Lung microvascular endothelial cell (primary cell): ENCODE data around the gene NT5C2. TPM values are rescaled to one million over a fixed set of nuclear protein-coding genes. Genes with fewer than 3 reads are reported as not detected.
"Not testable (repeated sequence)": the region's sequence is repeated elsewhere in the genome, so short reads cannot be mapped to it uniquely, and the experiment has no call there.

Experiments used
- DNase-seq, 2 donors: peaks; one replicate each; pipeline versions ENCODE4 v3.0.0 to v3.0.0-alpha.2; 2010; ENCODE audit warnings: low read depth in 2 of 2
- total RNA-seq: library from RNA; depleted of rRNA; stranded (reverse); fragments of >200 nt; gene quantifications from 2 replicates; pipeline ENCODE4 v1.2.1, GENCODE V29; 2014

The NT5C2 gene
- total RNA-seq = 40.3 and 54.4 TPM in 2 replicates

GRCh38 chr10:103193107-103193819, at the start of gene NT5C2:
Gene NT5C2 (minus strand): TSS chr10:103193272. CDS start chr10:103174958, 18,314 bp downstream.
- DNase-seq = peak; percentile 83 to 88

DNA sequence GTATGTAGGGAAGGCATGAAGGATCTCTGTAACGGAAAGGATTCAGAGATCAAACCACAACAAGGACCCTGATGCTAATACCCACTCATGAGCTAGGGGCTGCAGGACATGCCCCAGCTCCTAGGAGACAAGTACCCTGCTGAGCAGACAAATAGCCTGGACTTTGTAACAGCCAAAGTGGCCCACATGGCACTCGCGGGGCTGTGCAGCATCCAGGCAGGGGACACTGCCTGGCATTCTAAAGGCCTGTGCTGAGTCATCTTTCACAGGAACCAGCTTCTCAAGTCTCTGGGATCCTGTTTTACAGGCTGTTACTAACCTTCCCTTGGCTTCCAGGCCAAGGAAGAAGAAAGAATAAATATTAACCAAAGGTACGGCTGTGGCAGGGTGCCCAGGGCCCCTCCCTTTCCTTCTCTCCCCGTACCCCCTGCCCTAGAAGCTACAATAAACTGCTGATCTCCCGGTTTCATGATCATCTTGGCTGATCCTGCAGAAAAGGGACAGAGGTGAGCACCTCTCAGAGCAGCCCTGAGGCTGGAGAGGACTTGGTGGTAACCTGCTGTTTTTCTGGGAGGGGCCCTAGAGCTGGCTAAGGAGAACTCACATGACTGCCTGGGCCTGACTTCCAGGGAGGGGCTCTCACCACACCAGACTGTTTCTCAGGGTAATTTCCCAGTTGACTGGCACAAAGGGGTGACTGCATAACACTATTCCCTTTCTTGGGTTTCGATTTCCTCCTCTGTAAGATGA, 48.4 kb upstream of the NT5C2 start:
- DNase-seq = peak in 1 of 2 donors; percentile 67

DNA sequence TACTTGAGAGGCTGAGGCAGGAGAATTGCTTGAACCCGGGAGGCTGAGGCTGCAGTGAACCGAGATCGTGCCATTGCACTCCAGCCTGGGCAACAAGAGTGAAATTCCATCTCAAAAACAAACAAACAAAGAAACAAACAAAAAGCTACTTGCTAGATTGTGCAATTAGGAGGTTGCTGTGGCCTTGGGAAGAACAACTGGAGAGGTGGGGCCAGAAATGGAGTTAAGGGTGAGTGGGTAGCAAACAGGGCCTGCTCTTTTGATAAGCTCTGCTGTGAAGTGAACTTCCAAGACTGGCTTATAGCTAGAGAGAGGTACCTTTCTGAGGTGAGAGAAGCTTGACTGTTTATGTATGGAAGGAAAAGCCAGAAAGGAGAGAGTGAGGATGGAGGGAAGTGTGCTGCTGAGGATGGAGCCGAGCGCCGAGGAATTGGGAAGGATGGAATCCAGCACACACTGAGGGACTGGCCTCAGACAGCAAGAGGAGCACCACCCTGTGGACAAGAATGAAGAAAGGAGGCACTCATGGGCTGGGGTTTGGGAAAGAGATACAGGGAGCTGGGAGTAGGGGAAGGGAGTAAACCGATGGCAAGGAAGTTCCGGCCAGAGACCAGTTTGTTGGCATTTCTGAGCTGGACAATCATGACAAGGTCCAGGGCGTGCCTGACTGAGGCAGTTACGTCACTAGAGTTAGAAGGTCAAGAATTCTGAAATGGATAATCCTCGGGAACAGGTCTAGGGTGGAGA, 45.6 kb upstream of the NT5C2 start:
- DNase-seq = peak; percentile 28 to 56

DNA sequence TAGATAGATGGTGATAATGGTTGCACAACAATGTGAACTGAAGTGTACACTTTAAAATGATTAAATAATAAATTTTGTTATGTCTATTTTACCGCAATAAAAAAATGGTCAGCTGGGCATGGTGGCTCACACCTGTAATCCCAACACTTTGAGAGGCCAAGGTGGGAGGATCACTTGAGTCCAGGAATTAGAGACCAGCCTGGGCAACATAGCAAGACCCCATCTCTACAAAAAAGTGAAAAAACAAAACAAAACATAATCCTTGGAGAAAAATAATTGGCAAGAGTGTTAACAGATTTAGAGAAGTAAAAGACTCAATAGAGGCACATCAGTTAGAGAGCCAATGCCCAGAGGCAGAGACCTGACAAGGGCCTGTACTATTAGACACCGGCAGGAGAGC, 42.7 kb upstream of the NT5C2 start:
- DNase-seq = no peak

DNA sequence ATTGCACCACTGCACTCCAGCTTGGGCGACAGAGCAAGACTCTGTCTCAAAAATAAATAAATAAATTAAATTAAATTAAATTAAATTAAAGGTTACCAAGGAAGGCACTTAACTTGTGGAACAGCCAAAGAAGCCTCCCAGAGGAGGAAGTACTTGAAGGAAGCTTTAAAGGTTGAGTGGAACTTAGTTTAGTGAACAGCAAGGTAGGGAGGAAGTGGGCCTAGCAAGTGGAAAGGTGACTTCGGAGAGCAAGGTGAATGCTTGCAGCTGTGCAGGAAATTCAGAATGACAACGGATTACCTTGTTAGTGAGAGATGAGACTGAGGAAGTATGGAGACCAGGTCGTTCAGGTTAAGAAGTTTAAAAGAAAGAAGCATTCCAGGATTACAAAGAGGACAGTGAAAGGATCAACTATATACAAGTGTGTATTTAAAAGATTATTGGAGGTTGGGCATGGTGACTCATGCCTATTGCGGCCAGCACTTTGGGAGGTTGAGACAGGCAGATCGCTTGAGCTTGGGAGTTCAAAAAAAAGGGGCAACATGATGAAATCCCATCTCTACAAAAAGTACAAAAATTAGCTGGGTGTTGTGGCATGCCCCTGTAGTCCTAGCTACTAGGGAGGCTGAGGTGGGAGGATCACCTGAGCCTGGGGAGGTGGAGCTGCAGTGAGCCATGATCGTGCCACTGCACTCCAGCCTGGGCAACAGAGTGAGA, 39.9 kb upstream of the NT5C2 start:
- DNase-seq = peak in 1 of 2 donors; percentile 22

DNA sequence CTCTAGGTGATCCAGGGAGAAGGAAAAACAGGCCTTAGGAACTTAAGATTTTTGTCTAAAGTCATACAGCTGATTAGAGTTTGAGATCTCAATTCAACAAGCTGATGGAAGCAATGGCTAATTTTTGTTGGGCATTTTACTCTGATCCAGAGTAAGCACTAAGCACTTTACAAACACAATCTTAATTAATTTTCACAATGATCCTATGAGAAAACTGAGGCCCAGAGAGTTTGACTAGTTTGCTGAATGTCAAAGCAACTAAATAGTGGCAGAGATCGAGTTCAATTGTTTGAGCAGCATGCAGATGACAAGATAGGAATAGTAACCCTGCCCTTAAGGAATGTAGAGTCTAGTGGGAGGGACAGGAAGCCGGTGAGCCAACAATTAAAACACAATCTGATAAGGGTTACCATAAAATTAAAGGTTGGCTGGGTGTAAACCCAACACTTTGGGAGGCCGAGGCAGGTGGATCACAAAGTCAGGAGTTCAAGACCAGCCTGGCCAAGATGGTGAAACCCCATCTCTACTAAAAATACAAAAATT, 39.1 kb upstream of the NT5C2 start:
- peak in 1 of 2 donors; percentile 27 for DNase-seq

DNA sequence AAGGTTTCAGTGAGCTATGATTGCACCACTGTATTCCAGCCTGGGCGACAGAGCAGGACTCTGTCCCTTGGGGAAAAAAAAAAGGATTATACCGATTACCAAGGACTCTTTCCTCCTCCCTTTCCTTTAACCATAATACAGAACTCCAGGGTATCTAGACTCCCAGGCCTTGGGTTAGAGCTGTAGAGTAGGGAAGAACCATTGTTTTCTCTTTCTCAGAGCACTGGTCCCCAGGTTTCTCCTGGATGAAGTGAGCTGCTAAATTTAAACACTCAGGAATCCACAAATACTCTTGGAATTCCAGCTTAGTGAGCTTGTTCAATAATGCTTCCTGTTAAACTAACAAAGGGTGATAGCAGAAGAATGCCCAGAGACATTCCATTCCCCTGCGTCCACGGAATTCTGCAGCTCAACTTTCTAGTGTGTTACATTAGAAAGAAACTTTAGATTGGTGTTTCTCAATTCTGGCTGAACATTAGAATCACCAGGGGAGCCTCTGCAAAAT, 38.0 kb upstream of the NT5C2 start:
- DNase-seq = peak; percentile 53 to 92

DNA sequence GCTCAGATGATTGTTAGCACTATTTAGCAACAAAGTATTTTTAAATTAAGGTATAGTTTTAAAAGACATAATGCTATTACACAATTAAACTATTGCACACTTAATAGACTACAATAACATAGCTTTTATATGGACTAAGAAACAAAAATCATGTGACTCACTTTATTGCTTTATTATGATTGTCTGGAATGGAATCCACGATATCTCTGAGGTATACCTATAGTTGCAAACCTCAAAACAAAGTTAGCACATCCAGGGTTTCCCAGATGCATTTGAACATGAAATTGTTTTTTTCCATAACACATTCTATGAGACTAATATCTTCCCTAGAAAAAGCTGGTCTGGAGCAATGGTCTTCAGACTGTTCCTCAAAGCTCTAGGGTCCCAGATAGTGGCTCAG, 34.3 kb upstream of the NT5C2 start:
- DNase-seq = no peak

GRCh38 chr10:103225939-103226338, 32.9 kb upstream of the NT5C2 start:
- no peak for DNase-seq

GRCh38 chr10:103224721-103225120, 31.6 kb upstream of the NT5C2 start:
- not testable (repeated sequence) for DNase-seq

DNA sequence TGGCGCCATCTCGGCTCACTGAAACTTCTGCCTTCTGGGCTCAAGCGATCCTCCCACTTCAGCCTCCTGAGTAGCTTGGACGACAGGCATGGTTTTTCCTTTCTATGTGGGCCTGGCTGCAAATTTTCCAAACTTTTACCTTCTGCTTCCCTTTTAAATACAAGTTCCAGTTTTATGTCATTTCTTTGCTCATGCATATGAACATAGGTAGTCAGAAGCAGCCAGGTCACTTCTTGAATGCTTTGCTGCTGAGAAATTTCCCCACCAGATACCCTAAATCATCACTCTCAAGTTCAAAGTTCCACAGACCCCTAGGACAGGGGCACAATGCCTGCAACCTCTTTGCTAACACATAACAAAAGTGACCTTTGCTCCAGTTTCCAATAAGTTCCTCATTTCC, 31.1 kb upstream of the NT5C2 start:
- no peak for DNase-seq

DNA sequence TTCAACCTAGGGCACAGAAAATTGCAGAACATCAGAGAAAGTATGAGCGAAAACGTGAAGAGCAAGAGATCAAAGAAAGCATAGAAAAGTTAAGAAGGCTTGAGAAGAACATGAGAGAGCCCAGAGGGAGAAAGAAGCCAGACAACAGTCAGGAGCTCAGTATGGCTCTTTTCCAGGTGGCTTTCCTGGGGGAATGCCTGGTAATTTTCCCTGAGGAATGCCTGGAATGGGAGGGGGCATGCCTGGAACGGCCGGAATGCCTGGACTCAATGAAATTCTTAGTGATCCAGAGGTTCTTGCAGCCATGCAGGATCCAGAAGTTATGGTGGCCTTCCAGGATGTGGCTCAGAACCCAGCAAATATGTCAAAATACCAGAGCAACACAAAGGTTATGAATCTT, 23.3 kb upstream of the NT5C2 start:
- not testable (repeated sequence) for DNase-seq

- no peak for DNase-seq
Measured at GRCh38 chr10:103215601-103216000, 22.5 kb upstream of the NT5C2 start.

GRCh38 chr10:103210262-103210661, 17.2 kb upstream of the NT5C2 start:
- not testable (repeated sequence) for DNase-seq

DNA sequence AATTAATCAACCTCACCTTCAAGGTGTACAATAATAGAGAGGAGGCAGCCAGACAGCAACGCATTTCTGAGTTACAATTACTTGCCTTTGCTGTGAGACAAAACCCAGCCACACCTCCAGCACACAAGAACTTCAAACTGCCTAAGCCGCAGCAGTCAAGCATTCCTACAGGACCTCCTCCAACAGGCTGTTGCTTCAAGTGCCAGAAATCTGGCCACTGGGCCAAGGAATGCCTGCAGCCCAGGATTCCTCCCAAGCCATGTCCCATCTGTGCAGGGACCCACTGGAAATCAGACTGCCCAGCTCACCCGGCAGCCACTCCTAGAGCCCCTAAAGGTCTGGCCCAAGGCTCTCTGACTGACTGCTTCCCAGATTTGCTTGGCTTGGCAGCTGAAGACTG, 14.6 kb upstream of the NT5C2 start:
- DNase-seq = not testable (repeated sequence)

DNA sequence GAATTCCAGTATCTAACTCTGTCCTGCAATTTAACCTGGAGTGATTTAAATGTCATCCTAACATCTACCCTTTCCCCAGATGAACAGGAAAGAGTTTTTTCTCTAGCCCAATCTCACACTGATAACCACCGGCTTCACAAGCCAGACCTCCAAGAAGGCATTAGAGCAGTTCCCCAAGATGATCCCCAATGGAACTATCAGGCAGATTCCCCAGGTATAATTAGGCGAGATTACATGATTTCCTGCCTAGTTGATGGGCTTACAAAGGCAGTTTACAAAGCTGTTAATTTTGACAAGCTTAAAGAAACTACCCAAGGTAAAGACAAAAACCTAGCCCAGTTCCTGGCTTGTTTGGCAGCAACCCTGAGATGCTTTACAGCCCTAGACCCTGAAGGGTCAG, 14.1 kb upstream of the NT5C2 start:
- no peak for DNase-seq

DNA sequence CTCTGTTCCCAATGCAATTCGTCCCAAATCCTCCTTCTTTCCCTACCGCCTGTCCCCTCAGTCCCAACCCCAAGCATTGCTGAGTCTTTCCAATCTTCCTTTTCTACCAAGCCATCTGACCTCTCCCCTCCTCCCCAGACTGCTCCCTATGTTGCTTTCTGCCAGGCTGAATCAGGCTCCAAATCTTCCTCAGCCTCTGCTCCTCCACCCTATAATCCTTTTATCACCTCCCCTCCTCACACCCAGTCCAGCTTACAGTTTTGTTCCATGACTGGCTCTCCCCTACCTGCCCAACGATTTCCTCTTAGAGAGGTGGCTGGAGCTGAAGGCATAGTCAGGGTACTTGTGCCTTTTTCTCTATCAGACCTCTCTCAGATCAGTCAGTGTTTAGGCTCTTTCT, 13.6 kb upstream of the NT5C2 start:
- DNase-seq = not testable (repeated sequence)

DNA sequence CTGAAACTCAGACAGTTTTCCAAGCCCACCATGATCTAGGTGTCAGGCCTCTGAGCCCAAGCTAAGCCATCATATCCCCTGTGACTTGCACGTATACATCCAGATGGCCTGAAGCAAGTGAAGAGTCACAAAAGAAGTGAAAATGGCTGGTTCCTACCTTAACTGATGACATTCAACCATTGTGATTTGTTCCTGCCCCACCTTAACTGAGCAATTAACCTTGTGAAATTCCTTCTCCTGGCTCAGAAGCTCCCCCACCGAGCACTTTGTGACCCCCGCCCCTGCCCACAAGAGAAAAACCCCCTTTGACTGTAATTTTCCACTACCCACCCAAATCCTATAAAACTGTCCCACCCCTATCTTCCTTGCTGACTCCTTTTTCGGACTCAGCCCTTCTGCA, 12.3 kb upstream of the NT5C2 start:
- not testable (repeated sequence) for DNase-seq

GRCh38 chr10:103204353-103205255, 11.5 kb upstream of the NT5C2 start:
- no peak for DNase-seq

GRCh38 chr10:103203466-103203865, 10.4 kb upstream of the NT5C2 start:
- no peak for DNase-seq
